ENCODE results near the gene ZNF70. TPM values are rescaled to one million over a fixed set of nuclear protein-coding genes. Genes with fewer than 3 reads are reported as not detected.

Gene ZNF70
- total RNA-seq, 4 donors from 2014 or later, result 4.1 to 7.4 (median 6.0) TPM

GRCh38 chr22:23714596-23715578, 36.0 kb downstream of the ZNF70 start:
- H3K27me3 ChIP-seq, result no peaks in the 10 kb centered on the region
- no peak overlapping the region for H3K27ac ChIP-seq
- TF ChIP-seq CTCF (IDR thresholded peaks at IDR 0.05) (no peak), EP300 (IDR thresholded peaks at IDR 0.05) (no peak), POLR2A (IDR thresholded peaks at IDR 0.05) (no peak)
- no peak for DNase-seq (ENCODE audit: low spot score in 2 of 2)
- H3K4me1 ChIP-seq, result peaks cover 0 to 18% (median 12%) of the 10 kb centered on the region in 4 donors
- H3K9me3 ChIP-seq, result no peaks in the 10 kb centered on the region
- no peak overlapping the region for H3K4me3 ChIP-seq
- 79 to 87% methylated on average over 12 to 23 of the region's 23 CpGs for WGBS, 2 donors
- H3K36me3 ChIP-seq, result peaks cover 0 to 52% (median 9%) of the 10 kb centered on the region in 3 donors

- no peak for DNase-seq (ENCODE audit: low spot score in 2 of 2)
- Histone ChIP-seq H3K36me3 (peaks cover 0 to 61% (median 9%) of the 10 kb centered on the region in 3 donors), H3K4me3 (no peak overlapping the region), H3K27ac (no peak overlapping the region), H3K9me3 (no peaks in the 10 kb centered on the region), H3K27me3 (no peaks in the 10 kb centered on the region), H3K4me1 (peaks cover 0 to 18% (median 12%) of the 10 kb centered on the region in 4 donors)
- WGBS, 2 donors, result 87 to 90% methylated on average over 25 to 28 of the region's 28 CpGs
- TF ChIP-seq EP300 (IDR thresholded peaks at IDR 0.05), result no peak
- no peak for TF ChIP-seq POLR2A (IDR thresholded peaks at IDR 0.05)
- TF ChIP-seq CTCF (IDR thresholded peaks at IDR 0.05), result no peak
These were observed 37.0 kb downstream of the ZNF70 start for GRCh38 chr22:23713696-23714595.

GRCh38 chr22:23712256-23712655, 38.7 kb downstream of the ZNF70 start:
- no peak for TF ChIP-seq EP300 (IDR thresholded peaks at IDR 0.05)
- TF ChIP-seq CTCF (IDR thresholded peaks at IDR 0.05), result no peak
- TF ChIP-seq POLR2A (IDR thresholded peaks at IDR 0.05), result no peak
- peaks cover 0 to 78% (median 9%) of the 10 kb centered on the region in 3 donors for H3K36me3 ChIP-seq
- 88 to 92% methylated on average over 12 of the region's 12 CpGs for WGBS, 2 donors
- no peak for DNase-seq (ENCODE audit: low spot score in 2 of 2)
- no peaks in the 10 kb centered on the region for H3K9me3 ChIP-seq
- no peak overlapping the region for H3K27ac ChIP-seq
- H3K27me3 ChIP-seq, result no peaks in the 10 kb centered on the region
- no peak overlapping the region for H3K4me3 ChIP-seq
- H3K4me1 ChIP-seq, result peaks cover 0 to 14% (median 10%) of the 10 kb centered on the region in 4 donors

- Histone ChIP-seq H3K4me1 (no peaks in the 10 kb centered on the region), H3K4me3 (no peak overlapping the region), H3K36me3 (peaks cover 0 to 99% (median 9%) of the 10 kb centered on the region in 3 donors), H3K27ac (no peak overlapping the region), H3K27me3 (no peaks in the 10 kb centered on the region), H3K9me3 (no peaks in the 10 kb centered on the region)
- WGBS, 2 donors, result 77 to 81% methylated on average over 2 of the region's 2 CpGs
- DNase-seq (ENCODE audit: low spot score in 2 of 2), result no peak
- TF ChIP-seq EP300 (IDR thresholded peaks at IDR 0.05), result no peak
- TF ChIP-seq POLR2A (IDR thresholded peaks at IDR 0.05), result no peak
- TF ChIP-seq CTCF (IDR thresholded peaks at IDR 0.05), result no peak
These were observed 41.8 kb downstream of the ZNF70 start for GRCh38 chr22:23709107-23709506.

Data from tibial nerve (tissue), 4 donors.